HepG2 (cell line): ENCODE data around the gene SEPTIN10. TPM values are rescaled to one million over a fixed set of nuclear protein-coding genes. Genes with fewer than 3 reads are reported as not detected.
A peak's percentile ranks its signal among the peaks of the same experiment; 100 is the strongest.

Source experiments
- CC2D1A ChIP-seq: sonication (generic); formaldehyde crosslinking; IDR thresholded peaks from 2 replicates; pipeline ENCODE4 v1.8.1; 2023; ENCODE audit warnings: mild to moderate bottlenecking, missing genetic modification reagents
- DZIP1 ChIP-seq: sonication (generic); formaldehyde crosslinking; IDR thresholded peaks from 2 replicates; pipeline ENCODE4 v1.5.0; 2020; ENCODE audit warnings: mild to moderate bottlenecking, missing genetic modification reagents
- ELF1 ChIP-seq: sonication (generic); formaldehyde crosslinking; IDR thresholded peaks from 2 replicates; pipeline ENCODE4 v1.4.0; 2020; ENCODE audit warnings: missing genetic modification reagents
- FOXA3 ChIP-seq: IDR thresholded peaks from 2 replicates; pipeline ENCODE4 v1.6.1; 2016; ENCODE audit warnings: missing genetic modification reagents, missing compliant biosample characterization
- JUND ChIP-seq: sonication (generic); formaldehyde crosslinking; IDR thresholded peaks from 2 replicates; pipeline ENCODE4 v1.8.0; 2022; ENCODE audit warnings: mild to moderate bottlenecking, missing genetic modification reagents
- MLX ChIP-seq: IDR thresholded peaks from 2 replicates; pipeline ENCODE4 v1.6.1; 2016
- SMC3 ChIP-seq: IDR thresholded peaks from 2 replicates; pipeline ENCODE4 v1.6.1; 2011; ENCODE audit warnings: low read length, improper control_type of control experiment
- SOX13 ChIP-seq, 3 experiments: fragments of 450-650 bp in 1 of 3; sonication (generic) in 1 of 3; formaldehyde crosslinking in 1 of 3; IDR thresholded peaks in 2 of 3; conservative IDR thresholded peaks in 1 of 3; 2 replicates each; pipeline versions ENCODE4 v1.5.0 to v1.6.1; 2016 to 2020; ENCODE audit warnings: antibody characterized with exemption in 1 of 3, mild to moderate bottlenecking in 1 of 3, missing compliant biosample characterization in 1 of 3, missing genetic modification reagents in 1 of 3, moderate library complexity in 1 of 3
- ZFAT ChIP-seq: sonication (generic); formaldehyde crosslinking; conservative IDR thresholded peaks from 2 replicates; pipeline ENCODE4 v1.8.1; 2023; ENCODE audit warnings: missing genetic modification reagents, inconsistent platforms
- ZNF431 ChIP-seq: sonication (generic); formaldehyde crosslinking; IDR thresholded peaks from 2 replicates; pipeline ENCODE4 v1.9.0; 2022; ENCODE audit warnings: missing genetic modification reagents, low read depth, mild to moderate bottlenecking, borderline replicate concordance
- ZNF773 ChIP-seq: sonication (generic); formaldehyde crosslinking; IDR thresholded peaks from 2 replicates; pipeline ENCODE4 v1.4.0; 2020; ENCODE audit warnings: missing genetic modification reagents, borderline replicate concordance
- polyA plus RNA-seq, 8 experiments: library from polyadenylated mRNA; depleted of rRNA in 3 of 8; stranded (reverse) in 7 of 8; unstranded in 1 of 8; fragments of >200 nt; fragmentation: Illumina TruSeq in 4 of 8; extraction: Trizol in 4 of 8; gene quantifications; 2 replicates each; pipeline versions ENCODE4 v1.2.1 to v1.2.3, GENCODE V29; 2011 to 2016; ENCODE audit warnings: low read depth in 4 of 8, missing spikeins in 1 of 8, mixed read lengths in 1 of 8; ENCODE audit not compliant: insufficient read depth in 1 of 8
- total RNA-seq, 5 experiments: library from RNA; depleted of rRNA; stranded (reverse); fragments of >200 nt; fragmentation: Illumina TruSeq; extraction: Trizol; gene quantifications; 2 replicates each; pipeline ENCODE4 v1.2.3, GENCODE V29; 2016; ENCODE audit warnings: low read depth in 1 of 5
- TF ChIP-seq, protein P1 (sequence below): sonication (generic); formaldehyde crosslinking; IDR thresholded peaks from 2 replicates; pipeline ENCODE4 v1.5.0; 2020; ENCODE audit warnings: missing genetic modification reagents
- TF ChIP-seq, protein P2 (sequence below), 2 experiments: IDR thresholded peaks; 2 replicates each; pipeline ENCODE4 v1.6.1; 2011 to 2012; ENCODE audit warnings: low read length in 2 of 2, borderline replicate concordance in 1 of 2, low read depth in 1 of 2, mild to moderate bottlenecking in 1 of 2, moderate library complexity in 1 of 2
- TF ChIP-seq, protein P3 (sequence below), 2 experiments: sonication (generic) in 1 of 2; formaldehyde crosslinking in 1 of 2; IDR thresholded peaks; 2 replicates each; pipeline versions ENCODE4 v1.4.0 to v1.6.1; 2016 to 2020; ENCODE audit warnings: borderline replicate concordance in 1 of 2, low read depth in 1 of 2, mild to moderate bottlenecking in 1 of 2, missing genetic modification reagents in 1 of 2

Gene SEPTIN10
- total and polyA plus RNA-seq, 2 of the 13 experiments (the other 11 are each of a cell fraction or from before 2014, with no cell fraction given), result 45.8 to 67.5 TPM

GRCh38 chr2:109529532-109530449 is 84.0 kb downstream of the SEPTIN10 start (continued):
- TF ChIP-seq, protein P1, sequence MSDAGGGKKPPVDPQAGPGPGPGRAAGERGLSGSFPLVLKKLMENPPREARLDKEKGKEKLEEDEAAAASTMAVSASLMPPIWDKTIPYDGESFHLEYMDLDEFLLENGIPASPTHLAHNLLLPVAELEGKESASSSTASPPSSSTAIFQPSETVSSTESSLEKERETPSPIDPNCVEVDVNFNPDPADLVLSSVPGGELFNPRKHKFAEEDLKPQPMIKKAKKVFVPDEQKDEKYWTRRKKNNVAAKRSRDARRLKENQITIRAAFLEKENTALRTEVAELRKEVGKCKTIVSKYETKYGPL (CRISPR knock-in tag), result no peak
- 0 out of 2 replicates have a peak, but pooled peaks have one; percentile 40 for TF ChIP-seq ZNF773 (CRISPR knock-in tag)
- TF ChIP-seq, protein P2, sequence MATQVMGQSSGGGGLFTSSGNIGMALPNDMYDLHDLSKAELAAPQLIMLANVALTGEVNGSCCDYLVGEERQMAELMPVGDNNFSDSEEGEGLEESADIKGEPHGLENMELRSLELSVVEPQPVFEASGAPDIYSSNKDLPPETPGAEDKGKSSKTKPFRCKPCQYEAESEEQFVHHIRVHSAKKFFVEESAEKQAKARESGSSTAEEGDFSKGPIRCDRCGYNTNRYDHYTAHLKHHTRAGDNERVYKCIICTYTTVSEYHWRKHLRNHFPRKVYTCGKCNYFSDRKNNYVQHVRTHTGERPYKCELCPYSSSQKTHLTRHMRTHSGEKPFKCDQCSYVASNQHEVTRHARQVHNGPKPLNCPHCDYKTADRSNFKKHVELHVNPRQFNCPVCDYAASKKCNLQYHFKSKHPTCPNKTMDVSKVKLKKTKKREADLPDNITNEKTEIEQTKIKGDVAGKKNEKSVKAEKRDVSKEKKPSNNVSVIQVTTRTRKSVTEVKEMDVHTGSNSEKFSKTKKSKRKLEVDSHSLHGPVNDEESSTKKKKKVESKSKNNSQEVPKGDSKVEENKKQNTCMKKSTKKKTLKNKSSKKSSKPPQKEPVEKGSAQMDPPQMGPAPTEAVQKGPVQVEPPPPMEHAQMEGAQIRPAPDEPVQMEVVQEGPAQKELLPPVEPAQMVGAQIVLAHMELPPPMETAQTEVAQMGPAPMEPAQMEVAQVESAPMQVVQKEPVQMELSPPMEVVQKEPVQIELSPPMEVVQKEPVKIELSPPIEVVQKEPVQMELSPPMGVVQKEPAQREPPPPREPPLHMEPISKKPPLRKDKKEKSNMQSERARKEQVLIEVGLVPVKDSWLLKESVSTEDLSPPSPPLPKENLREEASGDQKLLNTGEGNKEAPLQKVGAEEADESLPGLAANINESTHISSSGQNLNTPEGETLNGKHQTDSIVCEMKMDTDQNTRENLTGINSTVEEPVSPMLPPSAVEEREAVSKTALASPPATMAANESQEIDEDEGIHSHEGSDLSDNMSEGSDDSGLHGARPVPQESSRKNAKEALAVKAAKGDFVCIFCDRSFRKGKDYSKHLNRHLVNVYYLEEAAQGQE (IDR thresholded peaks at IDR 0.05; ENCODE audit: borderline replicate concordance in 1 of 2, low read depth in 1 of 2, low read length in 2 of 2), result no peak
- 0 out of 2 replicates have a peak, but pooled peaks have one; percentile 12 for TF ChIP-seq JUND (CRISPR knock-in tag)
- TF ChIP-seq ELF1 (CRISPR knock-in tag), result no peak
- TF ChIP-seq MLX (CRISPR knock-in tag), result peak; percentile 51; the same call in 1 of the 2 replicates
- no peak for TF ChIP-seq SMC3
- TF ChIP-seq DZIP1, result no peak
- no peak for TF ChIP-seq ZFAT
- TF ChIP-seq SOX13 (IDR thresholded peaks at IDR 0.05), result no peak
- TF ChIP-seq SOX13 (CRISPR knock-in tag; conservative IDR thresholded peaks at IDR 0.05 in 1 of 2, IDR thresholded peaks at IDR 0.05 in 1 of 2), result no peak
- no peak for TF ChIP-seq ZNF431 (CRISPR knock-in tag)
- TF ChIP-seq CC2D1A (CRISPR knock-in tag), result no peak
- TF ChIP-seq, protein P3, sequence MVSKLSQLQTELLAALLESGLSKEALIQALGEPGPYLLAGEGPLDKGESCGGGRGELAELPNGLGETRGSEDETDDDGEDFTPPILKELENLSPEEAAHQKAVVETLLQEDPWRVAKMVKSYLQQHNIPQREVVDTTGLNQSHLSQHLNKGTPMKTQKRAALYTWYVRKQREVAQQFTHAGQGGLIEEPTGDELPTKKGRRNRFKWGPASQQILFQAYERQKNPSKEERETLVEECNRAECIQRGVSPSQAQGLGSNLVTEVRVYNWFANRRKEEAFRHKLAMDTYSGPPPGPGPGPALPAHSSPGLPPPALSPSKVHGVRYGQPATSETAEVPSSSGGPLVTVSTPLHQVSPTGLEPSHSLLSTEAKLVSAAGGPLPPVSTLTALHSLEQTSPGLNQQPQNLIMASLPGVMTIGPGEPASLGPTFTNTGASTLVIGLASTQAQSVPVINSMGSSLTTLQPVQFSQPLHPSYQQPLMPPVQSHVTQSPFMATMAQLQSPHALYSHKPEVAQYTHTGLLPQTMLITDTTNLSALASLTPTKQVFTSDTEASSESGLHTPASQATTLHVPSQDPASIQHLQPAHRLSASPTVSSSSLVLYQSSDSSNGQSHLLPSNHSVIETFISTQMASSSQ (IDR thresholded peaks at IDR 0.05; ENCODE audit: low read depth), result no peak
- TF ChIP-seq, protein P3 (CRISPR knock-in tag; IDR thresholded peaks at IDR 0.05; ENCODE audit: borderline replicate concordance), result no peak
- no peak; the same call in 1 of the 2 replicates for TF ChIP-seq FOXA3 (CRISPR knock-in tag)
